Stimulated activated CD8-positive, alpha-beta memory T cell treated with anti-CD3 and anti-CD28 coated beads, Interleukin-12 subunit alpha, Interleukin-12 subunit beta, amount 100 ng/mL, for 1 hour (primary cell): Measurements from ENCODE around the gene APOBEC4.

Experiments used
- DNase-seq: peaks from one replicate; pipeline ENCODE4 v3.0.0-alpha.2; 2020; ENCODE audit warnings: low read depth

Gene APOBEC4

GRCh38 chr1:183600634-183601033 is 52.5 kb downstream of the APOBEC4 start:
- no peak for DNase-seq

DNA sequence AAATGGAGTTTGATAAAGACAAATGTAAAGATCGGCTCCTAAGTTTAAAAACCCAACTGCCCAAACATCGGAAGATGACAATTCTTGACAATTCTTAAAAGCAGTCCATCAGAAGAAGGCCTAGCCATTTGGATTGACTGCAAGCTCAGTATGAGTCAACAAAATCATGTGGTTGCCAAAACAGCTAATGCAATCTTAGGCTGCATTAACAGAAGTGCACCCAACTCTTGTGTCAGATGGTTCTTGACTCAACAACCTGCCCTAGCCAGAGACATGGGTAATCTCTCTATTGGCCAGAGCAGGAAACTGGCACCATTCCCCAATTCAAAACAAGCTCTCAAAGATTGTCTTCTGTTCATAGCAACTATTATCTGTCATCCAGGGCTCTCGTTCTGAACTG is 53.0 kb downstream of the APOBEC4 start:
- no peak for DNase-seq

GRCh38 chr1:183598386-183598785 is 54.7 kb downstream of the APOBEC4 start:
- DNase-seq, result no peak

DNA sequence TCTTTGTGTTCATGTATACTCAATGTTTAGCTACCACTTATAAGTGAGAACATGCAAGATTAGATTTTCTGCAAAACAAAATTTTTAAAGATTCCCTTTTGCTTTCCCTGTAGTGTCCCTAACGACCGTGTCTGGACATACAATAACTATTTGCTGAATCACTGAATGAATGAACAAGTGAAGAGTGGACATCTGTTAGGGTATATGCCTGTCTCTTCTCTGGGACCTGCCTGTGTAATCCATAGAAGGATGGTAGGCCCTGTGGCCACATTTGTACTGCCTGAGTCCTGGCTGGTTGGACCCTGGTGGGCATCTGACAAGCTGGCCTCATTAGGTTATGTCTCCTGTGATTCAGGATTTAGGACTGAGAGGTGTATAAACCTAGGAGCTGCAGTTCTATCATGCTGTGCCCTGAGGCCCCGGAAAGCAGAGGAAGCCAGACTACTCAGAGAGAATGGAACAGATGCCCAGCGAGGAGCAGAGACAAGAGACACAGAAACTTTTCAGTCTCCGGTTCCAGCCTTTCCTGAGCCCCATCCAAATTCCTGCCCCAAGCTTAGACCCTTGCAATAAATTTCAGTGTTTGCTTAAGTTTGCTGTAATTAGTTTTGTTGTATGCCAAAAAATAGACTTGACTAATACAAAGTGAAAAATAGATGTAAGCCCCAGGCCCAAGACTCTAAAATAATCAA is 55.3 kb downstream of the APOBEC4 start:
- no peak for DNase-seq

DNA sequence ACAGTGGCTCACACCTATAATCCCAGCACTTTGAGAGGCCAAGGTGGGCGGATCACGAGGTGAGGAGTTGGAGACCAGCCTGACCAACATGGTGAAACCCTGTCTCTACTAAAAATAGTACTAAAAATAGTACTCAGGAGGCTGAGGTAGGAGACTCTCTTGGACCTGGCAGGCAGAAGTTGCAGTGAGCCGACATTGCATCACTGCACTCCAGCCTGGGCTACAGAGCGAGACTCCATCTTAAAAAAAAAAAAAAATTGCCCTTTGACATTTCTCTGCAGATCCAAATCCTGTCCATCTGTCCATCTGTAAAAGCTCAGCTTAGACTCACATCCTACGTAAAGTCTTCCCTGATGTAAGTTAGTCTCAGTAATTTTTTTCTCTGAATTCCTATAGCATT is 56.6 kb downstream of the APOBEC4 start:
- DNase-seq, result no peak
